ENCODE data around the gene IL17A.

IL17A gene

GRCh38 chr6:52217761-52218160 is 31.6 kb downstream of the IL17A start:
- no peak for DNase-seq

DNA sequence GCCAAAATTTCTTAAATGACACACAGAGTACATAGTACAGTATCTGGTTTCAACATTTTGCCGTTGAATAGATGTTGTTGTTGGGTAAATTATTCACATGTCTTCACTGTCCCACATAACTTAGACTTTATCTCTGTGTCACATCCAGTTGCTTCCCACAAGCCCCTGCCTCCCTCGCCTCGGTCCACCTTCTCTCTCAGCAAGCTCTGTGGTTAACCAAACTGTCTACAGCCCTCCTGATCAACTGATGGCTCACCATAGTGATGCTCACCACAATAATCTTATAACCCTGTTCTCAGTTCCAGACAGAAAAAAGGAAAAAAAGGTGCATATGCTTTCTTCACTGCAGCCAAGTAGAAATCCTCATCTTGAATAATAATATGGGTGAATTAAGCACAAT is 35.1 kb downstream of the IL17A start:
- DNase-seq: peak; percentile 73

GRCh38 chr6:52227495-52227894 is 41.3 kb downstream of the IL17A start:
- DNase-seq: peak; percentile 85

GRCh38 chr6:52230685-52231084 is 44.5 kb downstream of the IL17A start:
- no peak for DNase-seq

GRCh38 chr6:52231406-52232127 is 45.4 kb downstream of the IL17A start:
- DNase-seq: peak; percentile 47

DNA sequence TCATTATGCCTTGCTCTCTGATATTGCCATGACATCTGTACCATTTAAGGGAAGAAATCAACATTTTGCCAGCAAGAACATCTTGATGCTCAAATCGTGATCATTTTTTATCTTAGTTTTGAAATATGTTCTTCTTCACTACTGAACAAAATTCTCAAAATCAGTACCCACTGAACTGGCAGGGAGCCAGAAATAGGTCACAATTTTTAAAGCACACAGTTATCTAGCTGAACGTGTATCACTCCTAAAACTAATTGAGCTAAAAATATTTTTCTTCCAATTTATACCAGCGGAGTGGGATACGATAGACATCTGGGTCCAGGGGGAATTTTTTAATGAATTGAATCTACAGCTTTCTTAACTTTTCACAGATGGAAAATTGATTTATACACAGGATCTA is 46.8 kb downstream of the IL17A start:
- DNase-seq: no peak

DNA sequence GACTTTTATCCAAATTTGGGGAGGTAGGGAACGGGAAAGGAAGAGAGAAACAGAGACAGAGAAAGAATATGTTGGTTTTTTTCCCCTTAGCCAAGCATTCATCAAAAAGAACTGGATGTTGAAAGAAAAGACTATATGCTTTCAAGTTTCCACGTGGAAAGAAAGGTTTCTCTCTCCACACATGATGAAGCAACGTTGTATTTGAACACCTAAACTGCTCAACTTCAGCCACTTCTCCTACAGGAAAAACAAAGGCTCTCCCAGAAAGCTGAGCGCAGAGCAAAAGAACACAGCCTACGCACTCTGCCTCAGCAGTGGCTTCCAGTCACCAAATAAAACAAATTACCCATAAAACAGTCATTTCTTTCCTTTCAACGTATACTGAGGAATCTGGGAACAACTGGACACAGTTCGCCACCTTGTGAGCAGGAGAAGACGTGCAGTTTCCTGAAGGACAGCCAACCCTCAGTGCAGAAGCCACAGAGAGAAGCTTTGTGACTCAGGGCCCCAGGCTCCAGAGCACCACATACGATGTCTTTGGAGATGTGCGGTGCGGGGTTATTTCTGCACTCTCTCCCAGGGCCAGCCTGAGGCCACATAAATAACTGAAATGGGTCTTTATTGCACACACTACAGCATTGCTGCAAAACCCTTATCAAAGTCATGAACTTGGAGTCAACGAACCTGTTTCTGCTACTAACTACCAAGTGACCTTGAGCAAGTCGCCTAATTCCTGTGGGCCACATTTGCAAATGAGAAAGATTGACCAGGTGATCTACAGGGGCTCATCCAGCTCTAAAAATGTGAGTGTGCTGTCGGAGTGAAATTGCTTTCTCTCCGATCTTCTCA is 48.0 kb downstream of the IL17A start:
- peak; percentile 68 for DNase-seq
